Peyer's patch (tissue), 4 donors: ENCODE results near the gene SPTB. TPM values are rescaled to one million over a fixed set of nuclear protein-coding genes. Genes with fewer than 3 reads are reported as not detected.
"Not testable (repeated sequence)": the region's sequence is repeated elsewhere in the genome, so short reads cannot be mapped to it uniquely, and the experiment has no call there.

Experiments
- DNase-seq, 3 donors: peaks; one replicate each; pipeline ENCODE4 v3.0.0-alpha.2; 2017 to 2019
- H3K27ac ChIP-seq, 4 donors: fragments of 200-600 bp; sonication (generic); one replicate each; pipeline ENCODE4 v1.5.1; 2016 to 2019
- H3K27me3 ChIP-seq, 2 donors: fragments of 200-600 bp; sonication (generic); one replicate each; pipeline ENCODE4 v1.5.1; 2019
- H3K36me3 ChIP-seq, 3 donors: fragments of 200-600 bp; sonication (generic); one replicate each; pipeline ENCODE4 v1.5.1; 2016 to 2019
- H3K4me1 ChIP-seq, 4 donors: fragments of 200-600 bp; sonication (generic); one replicate each; pipeline ENCODE4 v1.5.1; 2016 to 2019
- H3K4me3 ChIP-seq, 4 donors: fragments of 200-600 bp; sonication (generic); 1 replicate in 3 of 4; 2 replicates in 1 of 4; pipeline ENCODE4 v1.5.1; 2016 to 2019; ENCODE audit warnings: mild to moderate bottlenecking in 1 of 4
- H3K9me3 ChIP-seq, 4 donors: fragments of 200-600 bp; sonication (generic); one replicate each; pipeline ENCODE4 v1.5.1; 2016 to 2019; ENCODE audit warnings: mild to moderate bottlenecking in 1 of 4
- CTCF ChIP-seq, 6 experiments: fragments of 450-650 bp in 4 of 6; fragments of 200-600 bp in 2 of 6; sonication (generic) in 1 of 6; IDR thresholded peaks; one replicate each; pipeline ENCODE4 v1.5.1; 2017 to 2019; ENCODE audit warnings: antibody characterized with exemption in 6 of 6, mild to moderate bottlenecking in 3 of 6, moderate library complexity in 1 of 6
- POLR2A ChIP-seq, 2 donors: fragments of 450-650 bp; IDR thresholded peaks; one replicate each; pipeline ENCODE4 v1.5.1; 2017; ENCODE audit warnings: antibody characterized with exemption in 2 of 2, mild to moderate bottlenecking in 2 of 2, moderate library complexity in 2 of 2
- total RNA-seq, 4 donors: library from RNA; depleted of rRNA; stranded (reverse); fragments of >200 nt; gene quantifications; one replicate each; pipeline ENCODE4 v1.1.0, GENCODE V29; 2016

The SPTB gene
- total RNA-seq, 4 donors from 2014 or later, result 0.57 to 2.5 (median 0.94) TPM; not detected in 1

DNA sequence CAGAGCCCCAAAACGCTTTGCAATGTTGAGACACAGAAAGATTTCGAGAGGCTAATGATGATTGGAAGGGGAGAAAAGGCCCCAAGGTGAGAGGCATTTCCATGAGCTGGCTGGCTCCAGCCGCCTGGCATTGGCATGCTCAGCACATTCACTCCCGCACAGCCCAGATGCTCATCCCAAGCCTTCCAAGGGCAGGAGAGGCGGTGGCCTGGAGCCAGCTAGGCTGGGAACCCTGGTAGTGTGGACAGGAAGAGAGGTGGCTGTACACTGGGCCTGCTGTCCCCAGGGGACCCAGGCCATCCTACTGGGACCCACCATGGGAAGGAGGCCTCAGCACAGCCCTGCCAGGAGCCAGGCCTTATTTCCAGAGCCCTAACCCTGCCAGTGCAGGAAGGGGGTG lies 72.2 kb downstream of the SPTB start:
- Histone ChIP-seq H3K4me1 (peaks cover 0 to 7% (median 0%) of the 10 kb centered on the region in 4 donors), H3K27ac (no peak overlapping the region), H3K9me3 (no peaks in the 10 kb centered on the region), H3K36me3 (no peaks in the 10 kb centered on the region), H3K4me3 (no peak overlapping the region), H3K27me3 (no peaks in the 10 kb centered on the region)
- TF ChIP-seq CTCF (IDR thresholded peaks at IDR 0.05) (no peak), POLR2A (IDR thresholded peaks at IDR 0.05) (no peak)
- no peak for DNase-seq

GRCh38 chr14:64806862-64807495 lies 72.7 kb downstream of the SPTB start:
- Histone ChIP-seq H3K4me1 (peaks cover 0 to 1% (median 0%) of the 10 kb centered on the region in 4 donors), H3K4me3 (no peak overlapping the region), H3K27me3 (no peaks in the 10 kb centered on the region), H3K36me3 (no peaks in the 10 kb centered on the region), H3K9me3 (no peaks in the 10 kb centered on the region), H3K27ac (peak overlapping the region in 1 of 4 donors; percentile 7)
- DNase-seq, result no peak
- TF ChIP-seq CTCF (IDR thresholded peaks at IDR 0.05) (no peak), POLR2A (IDR thresholded peaks at IDR 0.05) (no peak)

DNA sequence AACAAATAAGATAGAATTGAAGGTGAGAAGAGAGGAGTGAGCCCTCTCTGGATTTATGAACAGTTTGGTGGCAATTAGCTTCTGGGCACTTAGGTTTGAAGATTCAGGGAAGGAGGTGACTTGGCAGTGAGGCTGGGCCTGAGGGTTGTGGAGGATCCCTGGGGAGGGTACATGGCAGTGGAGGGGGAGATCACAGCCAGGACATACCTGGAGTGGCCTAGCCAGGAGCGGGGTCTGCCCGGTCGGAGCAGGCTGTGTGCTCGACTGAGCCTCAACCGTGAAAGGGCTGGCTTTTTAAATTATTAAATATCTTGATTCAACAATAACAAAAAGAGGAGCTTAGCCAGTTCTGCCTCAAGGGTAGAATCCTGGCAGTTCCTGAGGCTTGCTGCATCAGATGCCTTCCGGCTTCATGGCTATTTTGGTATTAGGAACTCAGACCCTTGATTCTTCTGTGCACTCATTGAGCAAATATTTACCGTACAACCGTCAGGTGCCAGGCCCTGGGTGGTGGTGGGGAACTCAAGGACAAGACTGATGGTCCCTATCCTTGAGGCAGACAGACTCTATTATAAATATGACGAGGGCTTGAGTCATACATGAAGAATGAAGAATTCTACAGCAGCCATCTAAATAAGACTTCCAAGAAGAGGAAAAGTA lies 73.4 kb downstream of the SPTB start:
- Histone ChIP-seq H3K36me3 (no peaks in the 10 kb centered on the region), H3K27ac (peak overlapping the region in 1 of 4 donors; percentile 7), H3K9me3 (no peaks in the 10 kb centered on the region), H3K27me3 (no peaks in the 10 kb centered on the region), H3K4me1 (no peaks in the 10 kb centered on the region), H3K4me3 (no peak overlapping the region)
- TF ChIP-seq POLR2A (IDR thresholded peaks at IDR 0.05) (no peak), CTCF (IDR thresholded peaks at IDR 0.05) (no peak)
- DNase-seq, result no peak

GRCh38 chr14:64805646-64806045 lies 74.1 kb downstream of the SPTB start:
- not testable (repeated sequence) for DNase-seq

GRCh38 chr14:64804754-64805260 lies 74.9 kb downstream of the SPTB start:
- no peaks in the 10 kb centered on the region for H3K36me3 ChIP-seq
- H3K27ac ChIP-seq, result no peak overlapping the region
- no peaks in the 10 kb centered on the region for H3K27me3 ChIP-seq
- H3K9me3 ChIP-seq, result no peaks in the 10 kb centered on the region
- H3K4me1 ChIP-seq, result no peaks in the 10 kb centered on the region
- H3K4me3 ChIP-seq, result no peak overlapping the region
- DNase-seq, result no peak
- TF ChIP-seq POLR2A (IDR thresholded peaks at IDR 0.05) (no peak), CTCF (IDR thresholded peaks at IDR 0.05) (no peak)

More at GRCh38 chr14:64805646-64806045, 74.1 kb downstream of the SPTB start:
- H3K9me3 ChIP-seq, H3K27ac ChIP-seq, H3K4me3 ChIP-seq, H3K4me1 ChIP-seq, H3K36me3 ChIP-seq, H3K27me3 ChIP-seq: not testable (repeated sequence)

DNA sequence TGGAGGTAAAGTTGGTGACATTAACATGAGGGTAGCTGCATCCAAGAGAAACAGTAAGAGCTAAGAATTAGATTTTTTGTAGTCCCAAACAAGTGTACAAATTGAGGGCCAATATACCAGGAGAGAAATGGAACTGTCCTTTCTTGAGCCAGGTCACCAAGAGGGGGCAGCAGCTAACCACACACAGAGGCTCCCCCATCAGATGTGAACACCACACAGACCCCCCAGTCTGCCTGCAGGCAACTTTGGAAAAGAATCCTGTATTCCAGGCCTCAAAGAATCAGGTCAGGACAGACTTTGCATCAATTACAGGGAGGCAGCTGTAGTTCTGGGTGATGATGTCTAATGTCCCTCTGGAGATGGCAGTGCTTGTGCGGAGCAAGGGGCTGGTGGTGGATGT lies 77.9 kb downstream of the SPTB start:
- Histone ChIP-seq H3K27me3 (no peaks in the 10 kb centered on the region), H3K27ac (no peak overlapping the region), H3K36me3 (no peaks in the 10 kb centered on the region), H3K4me1 (no peaks in the 10 kb centered on the region), H3K9me3 (no peaks in the 10 kb centered on the region), H3K4me3 (no peak overlapping the region)
- TF ChIP-seq CTCF (IDR thresholded peaks at IDR 0.05) (peak in 2 of 6 experiments; percentile 5 to 13), POLR2A (IDR thresholded peaks at IDR 0.05) (no peak)
- DNase-seq, result no peak
